HG02798 (cell line): ENCODE data around the gene COL20A1.

ENCODE experiments used
- ATAC-seq: cut with Tn5 transposase; IDR thresholded peaks from one replicate; pipeline ENCODE4 v1.9.1; 2021; ENCODE audit warnings: mild to moderate bottlenecking; ENCODE audit not compliant: unreplicated experiment, poor library complexity

COL20A1 gene

GRCh38 chr20:63357921-63358905 lies 65.2 kb downstream of the COL20A1 start:
- no peak for ATAC-seq

GRCh38 chr20:63359164-63359934 lies 66.4 kb downstream of the COL20A1 start:
- no peak for ATAC-seq

DNA sequence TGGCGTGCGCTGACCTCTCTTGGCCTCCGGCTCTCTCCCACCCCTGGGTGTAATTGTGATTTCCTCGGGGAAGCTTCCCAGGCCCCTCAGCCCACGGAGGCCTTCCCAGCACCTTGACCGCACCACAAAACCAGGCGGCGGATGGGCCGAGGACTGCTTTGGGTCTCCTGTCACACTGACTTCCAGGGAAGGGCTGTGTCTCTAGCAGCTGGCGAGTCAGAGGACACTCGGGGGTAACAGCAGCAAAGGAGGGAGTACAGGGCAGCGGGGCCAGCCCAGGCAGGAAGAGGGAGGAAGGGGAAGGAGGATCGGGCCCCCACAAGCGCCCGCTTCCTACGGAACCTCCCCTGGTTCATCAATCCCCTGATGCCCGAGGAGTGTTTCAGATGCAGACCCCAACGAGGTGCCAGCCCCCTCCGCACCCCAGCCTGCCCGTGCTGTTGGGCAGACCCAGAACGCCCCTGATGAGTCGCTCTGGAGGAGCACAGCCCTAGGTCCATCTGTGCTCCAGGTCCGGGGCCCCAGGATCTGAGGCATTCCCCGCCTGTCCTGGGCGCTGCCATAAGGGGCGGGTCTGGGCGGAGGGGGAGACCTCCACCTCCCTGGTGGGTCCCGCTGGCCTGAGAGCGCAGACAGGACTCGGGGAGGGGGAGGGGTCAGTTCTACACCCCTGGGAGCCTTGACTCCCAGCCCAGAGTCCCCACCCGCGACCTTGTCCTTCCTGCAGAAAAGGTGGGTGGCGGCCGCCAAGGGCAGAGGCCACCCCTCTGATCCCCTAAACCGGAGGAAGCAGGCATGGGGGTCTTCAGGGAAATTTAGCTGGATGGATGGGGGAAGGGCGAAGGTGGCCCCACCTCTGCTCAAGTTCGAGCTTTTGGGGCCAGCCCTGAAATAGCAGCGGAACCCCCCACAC lies 67.2 kb downstream of the COL20A1 start:
- no peak for ATAC-seq

DNA sequence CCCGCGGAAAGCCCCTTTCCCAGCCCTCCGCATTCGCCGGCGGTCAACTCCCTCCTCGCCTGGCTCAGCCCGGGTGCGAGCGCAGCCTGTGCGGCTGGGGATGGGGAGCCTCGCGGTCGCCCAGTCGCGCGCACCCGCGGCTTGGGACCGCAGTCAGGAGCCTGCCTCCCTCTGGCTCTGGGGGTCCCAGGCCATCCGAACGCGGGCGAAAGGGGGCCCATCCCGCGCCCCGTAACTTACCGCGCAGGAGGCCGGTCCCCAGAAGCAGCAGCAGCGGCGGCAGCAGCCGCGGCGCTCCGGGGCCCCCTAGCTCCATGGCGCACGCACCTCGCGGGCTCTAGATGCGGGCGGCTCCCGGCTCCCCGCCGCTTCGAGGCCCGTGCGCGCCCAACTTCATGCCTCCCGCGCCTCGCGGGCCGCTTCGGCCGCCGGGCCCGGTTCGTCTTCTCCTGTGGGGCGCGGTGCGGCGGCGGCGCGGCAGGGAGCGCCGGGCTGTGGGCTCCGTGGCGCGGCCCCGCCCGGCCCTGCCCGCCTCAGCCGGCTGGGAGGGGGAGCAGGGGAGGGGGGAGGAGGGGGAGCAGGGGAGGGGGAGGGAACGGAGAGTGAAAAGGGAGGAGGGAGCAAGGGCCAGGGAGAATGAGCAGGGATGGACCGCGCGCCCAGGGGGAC lies 68.0 kb downstream of the COL20A1 start, which contains the start of gene CHRNA4:
TSS of gene CHRNA4 (minus strand) at position 500 of the 669 bp plus-strand sequence. CDS start at position 316, 184 bp downstream.
- no peak for ATAC-seq

- no peak for ATAC-seq
These were observed 68.8 kb downstream of the COL20A1 start for GRCh38 chr20:63361519-63362435.

- no peak for ATAC-seq
These were observed 69.5 kb downstream of the COL20A1 start for GRCh38 chr20:63362436-63363009.

GRCh38 chr20:63363013-63363957 lies 70.3 kb downstream of the COL20A1 start:
- ATAC-seq: no peak

- ATAC-seq: no peak
These were observed 71.1 kb downstream of the COL20A1 start for GRCh38 chr20:63363981-63364561.

DNA sequence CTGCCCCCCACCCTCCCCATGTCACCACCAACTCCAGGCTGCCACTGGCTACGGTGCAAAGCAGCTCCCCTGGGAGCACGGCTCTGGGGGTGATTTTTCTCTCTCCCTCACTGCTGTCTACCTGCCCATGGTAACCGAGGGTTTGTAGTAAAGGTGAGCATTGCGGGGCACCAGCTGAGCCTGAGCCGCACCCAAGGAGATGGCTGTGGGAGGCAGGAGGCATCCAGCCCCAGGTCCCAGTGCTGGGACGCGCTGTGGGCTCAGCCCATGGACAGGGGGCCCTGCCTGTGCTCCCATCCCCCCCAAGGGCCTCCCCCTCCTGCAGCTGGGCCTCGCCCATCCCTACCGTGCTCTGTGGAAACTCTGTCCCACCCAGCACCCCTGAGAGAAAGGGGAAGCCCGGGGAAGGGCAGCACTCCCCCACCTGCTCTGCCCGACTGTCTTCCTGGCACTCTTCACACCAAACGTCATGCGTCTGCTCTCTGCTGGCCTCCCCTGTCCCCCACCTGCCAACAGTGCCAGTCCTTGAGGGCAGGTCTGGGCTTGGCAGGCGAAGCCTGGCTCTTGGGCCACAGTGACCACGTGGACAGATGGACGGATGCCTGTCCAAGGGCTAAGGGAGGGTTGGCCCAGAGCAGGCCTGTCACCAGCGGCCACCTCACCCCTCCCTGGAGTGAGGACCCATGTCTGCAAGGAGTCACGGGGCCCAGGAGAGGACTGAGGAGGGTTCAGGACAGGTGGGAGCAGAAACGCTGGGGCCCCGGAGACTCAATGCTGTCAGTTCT lies 72.0 kb downstream of the COL20A1 start:
- no peak for ATAC-seq

GRCh38 chr20:63365601-63366389 lies 72.8 kb downstream of the COL20A1 start:
- no peak for ATAC-seq

GRCh38 chr20:63366390-63367365 lies 73.7 kb downstream of the COL20A1 start:
- ATAC-seq: no peak

DNA sequence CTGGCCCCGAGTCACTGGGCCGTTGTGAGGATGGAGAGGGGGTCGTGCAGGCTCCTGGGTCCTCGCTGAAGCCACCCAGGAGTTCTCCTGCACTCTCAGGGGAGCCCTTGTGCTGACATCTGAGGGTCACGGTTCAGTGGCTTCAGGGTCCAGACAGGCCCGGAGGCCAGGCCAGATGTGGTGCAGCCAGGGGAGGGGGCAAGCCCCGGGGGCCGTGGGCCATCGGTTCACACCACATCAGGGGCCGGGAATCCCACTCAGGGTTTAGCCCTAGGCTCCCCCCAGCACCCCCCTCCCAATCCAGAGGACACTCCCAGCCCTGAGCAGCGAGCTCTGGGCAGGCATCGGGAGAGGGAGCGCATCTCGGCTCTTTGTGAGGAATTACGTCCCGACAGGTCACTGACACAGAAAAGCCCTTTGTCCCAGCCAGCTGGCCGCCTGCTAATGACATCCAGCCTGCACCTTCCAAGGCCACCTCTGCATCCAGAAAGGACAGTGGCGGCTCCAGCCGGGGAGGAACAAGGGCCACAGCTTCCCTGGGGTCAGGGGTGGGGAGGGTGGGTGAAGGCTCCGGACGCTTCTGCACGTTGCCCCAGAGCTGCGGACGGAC lies 74.6 kb downstream of the COL20A1 start:
- no peak for ATAC-seq

- ATAC-seq: no peak
These were observed 75.2 kb downstream of the COL20A1 start for GRCh38 chr20:63368151-63368550.
